HCT116 (cell line): ENCODE data around the gene CUX1.

Experiments
- CBX3 ChIP-seq: IDR thresholded peaks from 2 replicates; pipeline ENCODE4 v1.6.1; 2012; ENCODE audit warnings: low read depth
- EZH2 ChIP-seq: fragments of 200-600 bp; sonication (generic); IDR thresholded peaks from 2 replicates; pipeline ENCODE4 v1.6.1; 2017; ENCODE audit warnings: antibody characterized with exemption, mixed run types
- POLR2AphosphoS5 ChIP-seq: IDR thresholded peaks from 2 replicates; pipeline ENCODE4 v1.6.1; 2011; ENCODE audit warnings: mild to moderate bottlenecking, low read depth, low read length, moderate library complexity
- TF ChIP-seq, protein P1 (sequence below), 3 experiments: fragments of 200-600 bp in 1 of 3; sonication (generic) in 1 of 3; IDR thresholded peaks in 2 of 3; conservative IDR thresholded peaks in 1 of 3; 2 replicates each; pipeline ENCODE4 v1.5.1; 2012 to 2017; ENCODE audit warnings: low read depth in 2 of 3, low read length in 2 of 3, antibody characterized with exemption in 1 of 3, borderline replicate concordance in 1 of 3, control low read depth in 1 of 3, mild to moderate bottlenecking in 1 of 3, mixed read lengths in 1 of 3, mixed run types in 1 of 3, moderate library complexity in 1 of 3; ENCODE audit not compliant: insufficient read depth in 1 of 3
- TF ChIP-seq, protein P2 (sequence below): IDR thresholded peaks from 2 replicates; pipeline ENCODE4 v1.6.1; 2012; ENCODE audit warnings: low read depth
- TF ChIP-seq, protein P3 (sequence below): IDR thresholded peaks from 2 replicates; pipeline ENCODE4 v1.6.1; 2012

DNA sequence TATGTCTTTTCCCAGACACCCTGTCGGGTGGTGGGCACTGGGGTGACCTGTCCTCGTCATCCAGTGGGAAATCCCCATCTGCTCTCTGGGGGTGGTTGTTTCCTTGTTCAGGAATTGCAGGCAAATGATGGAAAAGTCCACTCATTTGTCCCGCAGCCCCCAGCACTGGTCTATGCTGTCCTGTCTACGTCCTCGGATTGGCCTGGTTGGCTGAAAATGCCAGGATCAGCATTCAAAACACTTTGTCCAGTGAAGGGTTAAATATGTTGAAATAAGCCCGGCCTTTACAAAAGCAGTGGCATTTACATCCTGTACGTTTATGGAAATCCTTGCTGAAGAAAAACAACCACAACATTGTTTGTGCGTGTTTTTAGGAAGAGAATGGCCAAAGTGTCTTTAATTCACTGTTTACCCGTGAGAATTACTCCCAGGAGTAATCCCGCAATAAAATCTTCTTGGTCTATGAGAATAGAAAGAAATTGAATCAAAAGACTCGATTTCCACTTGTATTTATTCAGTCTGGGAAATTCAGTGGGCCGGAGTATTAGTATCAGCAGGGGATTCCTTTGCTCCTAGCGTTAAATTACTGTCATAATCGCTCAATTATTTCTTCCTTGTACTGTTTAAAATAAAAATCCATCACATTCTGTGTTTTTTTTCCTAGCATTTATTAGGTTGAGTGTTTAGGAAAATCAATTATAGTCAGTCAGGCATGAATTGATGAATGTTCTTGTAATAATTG, 352.4 kb downstream of the CUX1 start:
- TF ChIP-seq, protein P1, sequence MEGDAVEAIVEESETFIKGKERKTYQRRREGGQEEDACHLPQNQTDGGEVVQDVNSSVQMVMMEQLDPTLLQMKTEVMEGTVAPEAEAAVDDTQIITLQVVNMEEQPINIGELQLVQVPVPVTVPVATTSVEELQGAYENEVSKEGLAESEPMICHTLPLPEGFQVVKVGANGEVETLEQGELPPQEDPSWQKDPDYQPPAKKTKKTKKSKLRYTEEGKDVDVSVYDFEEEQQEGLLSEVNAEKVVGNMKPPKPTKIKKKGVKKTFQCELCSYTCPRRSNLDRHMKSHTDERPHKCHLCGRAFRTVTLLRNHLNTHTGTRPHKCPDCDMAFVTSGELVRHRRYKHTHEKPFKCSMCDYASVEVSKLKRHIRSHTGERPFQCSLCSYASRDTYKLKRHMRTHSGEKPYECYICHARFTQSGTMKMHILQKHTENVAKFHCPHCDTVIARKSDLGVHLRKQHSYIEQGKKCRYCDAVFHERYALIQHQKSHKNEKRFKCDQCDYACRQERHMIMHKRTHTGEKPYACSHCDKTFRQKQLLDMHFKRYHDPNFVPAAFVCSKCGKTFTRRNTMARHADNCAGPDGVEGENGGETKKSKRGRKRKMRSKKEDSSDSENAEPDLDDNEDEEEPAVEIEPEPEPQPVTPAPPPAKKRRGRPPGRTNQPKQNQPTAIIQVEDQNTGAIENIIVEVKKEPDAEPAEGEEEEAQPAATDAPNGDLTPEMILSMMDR (IDR thresholded peaks at IDR 0.05 in 2 of 3, conservative IDR thresholded peaks at IDR 0.05 in 1 of 3; ENCODE audit: borderline replicate concordance in 1 of 3, insufficient read depth in 1 of 3, low read depth in 2 of 3, low read length in 2 of 3), result no peak
- TF ChIP-seq, protein P2, sequence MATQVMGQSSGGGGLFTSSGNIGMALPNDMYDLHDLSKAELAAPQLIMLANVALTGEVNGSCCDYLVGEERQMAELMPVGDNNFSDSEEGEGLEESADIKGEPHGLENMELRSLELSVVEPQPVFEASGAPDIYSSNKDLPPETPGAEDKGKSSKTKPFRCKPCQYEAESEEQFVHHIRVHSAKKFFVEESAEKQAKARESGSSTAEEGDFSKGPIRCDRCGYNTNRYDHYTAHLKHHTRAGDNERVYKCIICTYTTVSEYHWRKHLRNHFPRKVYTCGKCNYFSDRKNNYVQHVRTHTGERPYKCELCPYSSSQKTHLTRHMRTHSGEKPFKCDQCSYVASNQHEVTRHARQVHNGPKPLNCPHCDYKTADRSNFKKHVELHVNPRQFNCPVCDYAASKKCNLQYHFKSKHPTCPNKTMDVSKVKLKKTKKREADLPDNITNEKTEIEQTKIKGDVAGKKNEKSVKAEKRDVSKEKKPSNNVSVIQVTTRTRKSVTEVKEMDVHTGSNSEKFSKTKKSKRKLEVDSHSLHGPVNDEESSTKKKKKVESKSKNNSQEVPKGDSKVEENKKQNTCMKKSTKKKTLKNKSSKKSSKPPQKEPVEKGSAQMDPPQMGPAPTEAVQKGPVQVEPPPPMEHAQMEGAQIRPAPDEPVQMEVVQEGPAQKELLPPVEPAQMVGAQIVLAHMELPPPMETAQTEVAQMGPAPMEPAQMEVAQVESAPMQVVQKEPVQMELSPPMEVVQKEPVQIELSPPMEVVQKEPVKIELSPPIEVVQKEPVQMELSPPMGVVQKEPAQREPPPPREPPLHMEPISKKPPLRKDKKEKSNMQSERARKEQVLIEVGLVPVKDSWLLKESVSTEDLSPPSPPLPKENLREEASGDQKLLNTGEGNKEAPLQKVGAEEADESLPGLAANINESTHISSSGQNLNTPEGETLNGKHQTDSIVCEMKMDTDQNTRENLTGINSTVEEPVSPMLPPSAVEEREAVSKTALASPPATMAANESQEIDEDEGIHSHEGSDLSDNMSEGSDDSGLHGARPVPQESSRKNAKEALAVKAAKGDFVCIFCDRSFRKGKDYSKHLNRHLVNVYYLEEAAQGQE, result no peak
- no peak for TF ChIP-seq POLR2AphosphoS5
- no peak for TF ChIP-seq CBX3
- TF ChIP-seq EZH2, result no peak
- TF ChIP-seq, protein P3, sequence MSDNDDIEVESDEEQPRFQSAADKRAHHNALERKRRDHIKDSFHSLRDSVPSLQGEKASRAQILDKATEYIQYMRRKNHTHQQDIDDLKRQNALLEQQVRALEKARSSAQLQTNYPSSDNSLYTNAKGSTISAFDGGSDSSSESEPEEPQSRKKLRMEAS, result no peak
